Natural killer cell (primary cell): ENCODE results near the gene CACNA2D3. TPM values are rescaled to one million over a fixed set of nuclear protein-coding genes. Genes with fewer than 3 reads are reported as not detected.

Experiments used
- ATAC-seq, 3 donors: fragments of 150-1000 bp in 2 of 3; fragments of 200-7000 bp in 1 of 3; cut with Tn5 transposase; 1 replicate in 1 of 3; 2 replicates in 2 of 3; pipeline ENCODE4 v1.10.0; 2021; ENCODE audit warnings: mild to moderate bottlenecking in 2 of 3, moderate library complexity in 2 of 3
- DNase-seq, 2 donors: peaks; one replicate each; pipeline versions ENCODE4 v3.0.0 to v3.0.0-alpha.2; 2013 to 2021; ENCODE audit warnings: mixed read lengths in 1 of 2
- H3K27ac ChIP-seq: one replicate; pipeline ENCODE4 v1.5.1; 2013; ENCODE audit warnings: mild to moderate bottlenecking, low read length
- H3K27me3 ChIP-seq: one replicate; pipeline ENCODE4 v1.6.1; 2013; ENCODE audit warnings: low read length; ENCODE audit not compliant: control insufficient read depth, insufficient read depth
- H3K36me3 ChIP-seq: one replicate; pipeline ENCODE4 v1.6.1; 2013; ENCODE audit warnings: low read length; ENCODE audit not compliant: control insufficient read depth, insufficient read depth
- H3K4me1 ChIP-seq: one replicate; pipeline ENCODE4 v1.6.1; 2013; ENCODE audit warnings: low read length; ENCODE audit not compliant: control insufficient read depth, insufficient read depth
- H3K4me3 ChIP-seq: one replicate; pipeline ENCODE4 v1.5.1; 2013; ENCODE audit warnings: low read length
- H3K9me3 ChIP-seq: one replicate; pipeline ENCODE4 v1.6.1; 2013; ENCODE audit warnings: low read length; ENCODE audit not compliant: control insufficient read depth, insufficient read depth
- H3K27ac Mint-ChIP-seq, 2 donors: one replicate each; pipeline ENCODE4 v1.8.0; 2022; ENCODE audit warnings: mild to moderate bottlenecking in 2 of 2, mixed read lengths in 2 of 2, moderate library complexity in 1 of 2
- H3K27me3 Mint-ChIP-seq, 2 donors: one replicate each; pipeline ENCODE4 v1.8.0; 2022; ENCODE audit warnings: low read depth in 2 of 2, mixed read lengths in 2 of 2
- H3K36me3 Mint-ChIP-seq: one replicate; pipeline ENCODE4 v1.8.0; 2022; ENCODE audit warnings: mixed read lengths
- H3K4me1 Mint-ChIP-seq, 2 donors: one replicate each; pipeline ENCODE4 v1.8.0; 2022; ENCODE audit warnings: mixed read lengths in 2 of 2
- H3K4me3 Mint-ChIP-seq: one replicate; pipeline ENCODE4 v1.8.0; 2022; ENCODE audit warnings: mild to moderate bottlenecking, moderate library complexity, mixed read lengths
- H3K9me3 Mint-ChIP-seq, 2 donors: one replicate each; pipeline ENCODE4 v1.8.0; 2022; ENCODE audit warnings: mixed read lengths in 2 of 2
- CTCF ChIP-seq: fragments of 200-600 bp; IDR thresholded peaks from one replicate; pipeline ENCODE4 v1.8.0; 2022; ENCODE audit warnings: antibody characterized with exemption
- WGBS: methylation state at CpG from one replicate; pipeline ENCODE4 v1.1.7; 2013; ENCODE audit warnings: missing lambda C conversion rate; ENCODE audit not compliant: insufficient coverage; 5-methylcytosine and 5-hydroxymethylcytosine counted together
- intact Hi-C: fragments of 100-400 bp; cut with micrococcal nuclease; formaldehyde crosslinking; loops from one replicate; pipeline ENCODE4 v1.14.2; 2022
- total RNA-seq, 4 donors: library from RNA; stranded (reverse); fragments of 120-200 nt in 1 of 4; gene quantifications; one replicate each; pipeline versions ENCODE4 v1.2.3 to v1.2.4, GENCODE V29; 2013 to 2022

Gene CACNA2D3
- total RNA-seq, 3 donors from 2014 or later (not counting 1 experiment from before 2014, with no cell fraction given), result 0.49 TPM; not detected in 2

- intact Hi-C loops, result no loop called here
- Mint-ChIP-seq H3K36me3 (no peaks in the 10 kb centered on the region), H3K4me1 (no peaks in the 10 kb centered on the region), H3K4me3 (no peak overlapping the region), H3K27me3 (peaks cover 14 to 31% of the 10 kb centered on the region in 2 donors), H3K27ac (no peak overlapping the region), H3K9me3 (no peaks in the 10 kb centered on the region)
- DNase-seq (no peak), ATAC-seq (no peak)
- H3K9me3 ChIP-seq, result no peaks in the 10 kb centered on the region
- H3K27ac ChIP-seq, result no peak overlapping the region
- H3K4me1 ChIP-seq, result no peaks in the 10 kb centered on the region
- TF ChIP-seq CTCF, result no peak
- no peaks in the 10 kb centered on the region for H3K27me3 ChIP-seq
- H3K36me3 ChIP-seq, result no peaks in the 10 kb centered on the region
- WGBS, result 64% methylated on average over 9 of the region's 9 CpGs
- no peak overlapping the region for H3K4me3 ChIP-seq
Measured at GRCh38 chr3:54079730-54080325, 42.5 kb upstream of the CACNA2D3 start.

- H3K4me3 Mint-ChIP-seq, result no peak overlapping the region
- H3K27me3 ChIP-seq, result no peaks in the 10 kb centered on the region
- DNase-seq (no peak), ATAC-seq (no peak)
- no peaks in the 10 kb centered on the region for H3K9me3 ChIP-seq
- no peaks in the 10 kb centered on the region for H3K9me3 Mint-ChIP-seq
- no peak overlapping the region for H3K27ac Mint-ChIP-seq
- intact Hi-C loops, result no loop called here
- H3K4me1 ChIP-seq, result no peaks in the 10 kb centered on the region
- no peaks in the 10 kb centered on the region for H3K36me3 ChIP-seq
- 76% methylated on average over 3 of the region's 4 CpGs for WGBS
- no peak overlapping the region for H3K4me3 ChIP-seq
- no peaks in the 10 kb centered on the region for H3K36me3 Mint-ChIP-seq
- H3K27me3 Mint-ChIP-seq, result peaks cover 23 to 59% of the 10 kb centered on the region in 2 donors
- TF ChIP-seq CTCF, result no peak
- H3K27ac ChIP-seq, result no peak overlapping the region
- no peaks in the 10 kb centered on the region for H3K4me1 Mint-ChIP-seq
Measured at GRCh38 chr3:54083921-54084320, 38.4 kb upstream of the CACNA2D3 start.

GRCh38 chr3:54085936-54086335 lies 36.4 kb upstream of the CACNA2D3 start:
- H3K9me3 ChIP-seq, result no peaks in the 10 kb centered on the region
- H3K27me3 ChIP-seq, result no peaks in the 10 kb centered on the region
- Mint-ChIP-seq H3K4me1 (no peaks in the 10 kb centered on the region), H3K36me3 (no peaks in the 10 kb centered on the region), H3K4me3 (no peak overlapping the region), H3K27me3 (peaks cover 22 to 64% of the 10 kb centered on the region in 2 donors), H3K9me3 (no peaks in the 10 kb centered on the region), H3K27ac (no peak overlapping the region)
- 59% methylated on average over 3 of the region's 6 CpGs for WGBS
- H3K4me3 ChIP-seq, result no peak overlapping the region
- H3K4me1 ChIP-seq, result no peaks in the 10 kb centered on the region
- no peaks in the 10 kb centered on the region for H3K36me3 ChIP-seq
- ATAC-seq (no peak), DNase-seq (no peak)
- H3K27ac ChIP-seq, result no peak overlapping the region
- no peak for TF ChIP-seq CTCF
- intact Hi-C loops, result no loop called here
